OCI-LY7 (cell line): ENCODE measurements around the gene CTNNA3.

Experiments
- EZH2phosphoT487 ChIP-seq: fragments of 200-600 bp; sonication (generic); IDR thresholded peaks from 2 replicates; pipeline ENCODE4 v1.6.1; 2018; ENCODE audit warnings: low read depth, borderline replicate concordance, mild to moderate bottlenecking, mixed run types, antibody characterized with exemption, low read length, moderate library complexity, mixed read lengths
- TF ChIP-seq, protein P1 (sequence below): fragments of 200-600 bp; sonication (generic); conservative IDR thresholded peaks from 2 replicates; pipeline ENCODE4 v1.5.1; 2014; ENCODE audit warnings: mild to moderate bottlenecking, antibody characterized with exemption, low read length, moderate library complexity, mixed read lengths

DNA sequence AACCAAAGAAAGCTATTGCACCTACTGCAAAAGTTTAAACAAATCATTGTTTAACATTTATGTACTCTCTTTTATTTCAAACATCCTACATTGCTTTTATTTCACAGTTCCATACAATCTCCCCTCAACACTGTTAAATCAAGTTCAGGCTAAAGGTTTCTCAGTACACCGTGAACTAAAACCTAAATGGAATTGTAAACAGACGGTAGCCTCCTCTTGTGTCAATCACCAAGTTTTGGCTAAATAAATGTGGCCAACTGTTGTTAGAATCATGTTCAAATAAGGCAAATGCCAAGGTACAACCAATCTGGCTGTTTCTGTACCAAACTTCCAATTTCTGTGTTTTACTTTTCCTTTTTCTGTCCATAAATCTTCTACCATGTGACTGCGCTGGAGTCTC, 1493.9 kb downstream of the CTNNA3 start:
- TF ChIP-seq, protein P1, sequence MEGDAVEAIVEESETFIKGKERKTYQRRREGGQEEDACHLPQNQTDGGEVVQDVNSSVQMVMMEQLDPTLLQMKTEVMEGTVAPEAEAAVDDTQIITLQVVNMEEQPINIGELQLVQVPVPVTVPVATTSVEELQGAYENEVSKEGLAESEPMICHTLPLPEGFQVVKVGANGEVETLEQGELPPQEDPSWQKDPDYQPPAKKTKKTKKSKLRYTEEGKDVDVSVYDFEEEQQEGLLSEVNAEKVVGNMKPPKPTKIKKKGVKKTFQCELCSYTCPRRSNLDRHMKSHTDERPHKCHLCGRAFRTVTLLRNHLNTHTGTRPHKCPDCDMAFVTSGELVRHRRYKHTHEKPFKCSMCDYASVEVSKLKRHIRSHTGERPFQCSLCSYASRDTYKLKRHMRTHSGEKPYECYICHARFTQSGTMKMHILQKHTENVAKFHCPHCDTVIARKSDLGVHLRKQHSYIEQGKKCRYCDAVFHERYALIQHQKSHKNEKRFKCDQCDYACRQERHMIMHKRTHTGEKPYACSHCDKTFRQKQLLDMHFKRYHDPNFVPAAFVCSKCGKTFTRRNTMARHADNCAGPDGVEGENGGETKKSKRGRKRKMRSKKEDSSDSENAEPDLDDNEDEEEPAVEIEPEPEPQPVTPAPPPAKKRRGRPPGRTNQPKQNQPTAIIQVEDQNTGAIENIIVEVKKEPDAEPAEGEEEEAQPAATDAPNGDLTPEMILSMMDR: no peak
- no peak for TF ChIP-seq EZH2phosphoT487
